GM21447 (cell line): ENCODE results near the gene KRTAP9-7.

Experiments
- ATAC-seq: cut with Tn5 transposase; IDR thresholded peaks from one replicate; pipeline ENCODE4 v1.9.1; 2021; ENCODE audit not compliant: unreplicated experiment

The KRTAP9-7 gene

GRCh38 chr17:41318231-41318630 lies 42.7 kb downstream of the KRTAP9-7 start:
- no peak for ATAC-seq

- ATAC-seq: no peak
Measured at GRCh38 chr17:41322094-41322902, 46.8 kb downstream of the KRTAP9-7 start.

GRCh38 chr17:41322903-41323895 lies 47.7 kb downstream of the KRTAP9-7 start:
- ATAC-seq: no peak

- ATAC-seq: no peak
Measured at GRCh38 chr17:41324180-41325075, 48.9 kb downstream of the KRTAP9-7 start.

GRCh38 chr17:41325126-41325525 lies 49.6 kb downstream of the KRTAP9-7 start:
- ATAC-seq: no peak

- ATAC-seq: no peak
Measured at GRCh38 chr17:41325611-41326010, 50.1 kb downstream of the KRTAP9-7 start.
